ENCODE results near the gene ACTRT2.
A peak's percentile ranks its signal among the peaks of the same experiment; 100 is the strongest.

The ACTRT2 gene

GRCh38 chr1:3028531-3029282, 7.4 kb downstream of the ACTRT2 start:
- Mint-ChIP-seq H3K27ac (no peak overlapping the region), H3K9me3 (ENCODE audit: low read depth) (no peaks in the 10 kb centered on the region), H3K4me1 (ENCODE audit: low read depth) (peaks cover 12% of the 10 kb centered on the region), H3K4me3 (no peak overlapping the region), H3K27me3 (no peaks in the 10 kb centered on the region), H3K36me3 (no peaks in the 10 kb centered on the region)

GRCh38 chr1:3029481-3029961, 8.3 kb downstream of the ACTRT2 start:
- H3K9me3 Mint-ChIP-seq (ENCODE audit: low read depth) = no peaks in the 10 kb centered on the region
- H3K36me3 Mint-ChIP-seq = no peaks in the 10 kb centered on the region
- H3K27ac Mint-ChIP-seq = no peak overlapping the region
- no peak overlapping the region for H3K4me3 Mint-ChIP-seq
- H3K27me3 Mint-ChIP-seq = no peaks in the 10 kb centered on the region
- H3K4me1 Mint-ChIP-seq (ENCODE audit: low read depth) = peaks cover 20% of the 10 kb centered on the region

- H3K4me3 Mint-ChIP-seq = no peak overlapping the region
- peaks cover 22% of the 10 kb centered on the region for H3K4me1 Mint-ChIP-seq (ENCODE audit: low read depth)
- H3K9me3 Mint-ChIP-seq (ENCODE audit: low read depth) = no peaks in the 10 kb centered on the region
- no peaks in the 10 kb centered on the region for H3K36me3 Mint-ChIP-seq
- H3K27me3 Mint-ChIP-seq = no peaks in the 10 kb centered on the region
- H3K27ac Mint-ChIP-seq = no peak overlapping the region
These were observed 8.9 kb downstream of the ACTRT2 start for GRCh38 chr1:3029991-3030662.

- H3K9me3 Mint-ChIP-seq (ENCODE audit: low read depth) = no peaks in the 10 kb centered on the region
- no peak overlapping the region for H3K27ac Mint-ChIP-seq
These were observed 9.6 kb downstream of the ACTRT2 start for GRCh38 chr1:3030663-3031381.

GRCh38 chr1:3031401-3032221, 10.3 kb downstream of the ACTRT2 start:
- Mint-ChIP-seq H3K27ac (no peak overlapping the region), H3K9me3 (ENCODE audit: low read depth) (no peaks in the 10 kb centered on the region), H3K27me3 (no peaks in the 10 kb centered on the region), H3K4me1 (ENCODE audit: low read depth) (peaks cover 23% of the 10 kb centered on the region), H3K36me3 (no peaks in the 10 kb centered on the region), H3K4me3 (no peak overlapping the region)

More at GRCh38 chr1:3030663-3031381, 9.6 kb downstream of the ACTRT2 start:
- Mint-ChIP-seq H3K27me3 (no peaks in the 10 kb centered on the region), H3K36me3 (no peaks in the 10 kb centered on the region), H3K4me3 (no peak overlapping the region), H3K4me1 (ENCODE audit: low read depth) (peaks cover 23% of the 10 kb centered on the region)

- no peaks in the 10 kb centered on the region for H3K9me3 Mint-ChIP-seq (ENCODE audit: low read depth)
- no peaks in the 10 kb centered on the region for H3K36me3 Mint-ChIP-seq
- no peaks in the 10 kb centered on the region for H3K27me3 Mint-ChIP-seq
- H3K27ac Mint-ChIP-seq = no peak overlapping the region
- H3K4me3 Mint-ChIP-seq = peak overlapping the region; percentile 10
- H3K4me1 Mint-ChIP-seq (ENCODE audit: low read depth) = peaks cover 23% of the 10 kb centered on the region
These were observed 11.2 kb downstream of the ACTRT2 start for GRCh38 chr1:3032371-3033039.

- no peaks in the 10 kb centered on the region for H3K27me3 Mint-ChIP-seq
- no peak overlapping the region for H3K27ac Mint-ChIP-seq
- no peaks in the 10 kb centered on the region for H3K36me3 Mint-ChIP-seq
- H3K9me3 Mint-ChIP-seq (ENCODE audit: low read depth) = no peaks in the 10 kb centered on the region
- peaks cover 23% of the 10 kb centered on the region for H3K4me1 Mint-ChIP-seq (ENCODE audit: low read depth)
- peak overlapping the region; percentile 67 for H3K4me3 Mint-ChIP-seq
These were observed 11.9 kb downstream of the ACTRT2 start for GRCh38 chr1:3033040-3033789.

- H3K4me3 Mint-ChIP-seq = no peak overlapping the region
- no peaks in the 10 kb centered on the region for H3K36me3 Mint-ChIP-seq
- no peaks in the 10 kb centered on the region for H3K27me3 Mint-ChIP-seq
- no peak overlapping the region for H3K27ac Mint-ChIP-seq
- H3K9me3 Mint-ChIP-seq (ENCODE audit: low read depth) = no peaks in the 10 kb centered on the region
- peaks cover 23% of the 10 kb centered on the region for H3K4me1 Mint-ChIP-seq (ENCODE audit: low read depth)
These were observed 12.5 kb downstream of the ACTRT2 start for GRCh38 chr1:3033790-3034090.

GRCh38 chr1:3034162-3034561, 12.9 kb downstream of the ACTRT2 start:
- Mint-ChIP-seq H3K36me3 (no peaks in the 10 kb centered on the region), H3K4me3 (no peak overlapping the region), H3K27me3 (no peaks in the 10 kb centered on the region), H3K9me3 (ENCODE audit: low read depth) (no peaks in the 10 kb centered on the region), H3K4me1 (ENCODE audit: low read depth) (peaks cover 23% of the 10 kb centered on the region), H3K27ac (no peak overlapping the region)

GRCh38 chr1:3034728-3035562, 13.7 kb downstream of the ACTRT2 start:
- no peaks in the 10 kb centered on the region for H3K36me3 Mint-ChIP-seq
- no peak overlapping the region for H3K27ac Mint-ChIP-seq
- peaks cover 23% of the 10 kb centered on the region for H3K4me1 Mint-ChIP-seq (ENCODE audit: low read depth)
- H3K4me3 Mint-ChIP-seq = no peak overlapping the region
- H3K9me3 Mint-ChIP-seq (ENCODE audit: low read depth) = no peaks in the 10 kb centered on the region
- H3K27me3 Mint-ChIP-seq = no peaks in the 10 kb centered on the region

GRCh38 chr1:3035563-3036446, 14.5 kb downstream of the ACTRT2 start:
- peaks cover 23% of the 10 kb centered on the region for H3K4me1 Mint-ChIP-seq (ENCODE audit: low read depth)
- H3K4me3 Mint-ChIP-seq = no peak overlapping the region
- no peaks in the 10 kb centered on the region for H3K27me3 Mint-ChIP-seq
- H3K9me3 Mint-ChIP-seq (ENCODE audit: low read depth) = no peaks in the 10 kb centered on the region
- no peaks in the 10 kb centered on the region for H3K36me3 Mint-ChIP-seq
- H3K27ac Mint-ChIP-seq = no peak overlapping the region

- Mint-ChIP-seq H3K9me3 (ENCODE audit: low read depth) (no peaks in the 10 kb centered on the region), H3K4me3 (no peak overlapping the region), H3K27ac (no peak overlapping the region), H3K4me1 (ENCODE audit: low read depth) (peaks cover 23% of the 10 kb centered on the region), H3K27me3 (no peaks in the 10 kb centered on the region), H3K36me3 (no peaks in the 10 kb centered on the region)
These were observed 15.4 kb downstream of the ACTRT2 start for GRCh38 chr1:3036447-3037280.

Measured in activated naive CD8-positive, alpha-beta T cell (primary cell).